GM19395 (cell line): ENCODE results near the gene VGLL2.
"Not testable (repeated sequence)": the region's sequence is repeated elsewhere in the genome, so short reads cannot be mapped to it uniquely, and the experiment has no call there.

ENCODE experiments used
- ATAC-seq: cut with Tn5 transposase; IDR thresholded peaks from one replicate; pipeline ENCODE4 v1.9.1; 2021; ENCODE audit warnings: mild to moderate bottlenecking, moderate library complexity; ENCODE audit not compliant: unreplicated experiment

Gene VGLL2

GRCh38 chr6:117265410-117266256 is at the start of gene VGLL2:
Gene VGLL2, plus strand, starts transcription at chr6:117265558. Its CDS starts 206 bp downstream, at chr6:117265764.
- ATAC-seq = peak; percentile 44

GRCh38 chr6:117222861-117223260 is 42.5 kb upstream of the VGLL2 start:
- no peak for ATAC-seq

GRCh38 chr6:117226778-117227177 is 38.6 kb upstream of the VGLL2 start:
- ATAC-seq = no peak

- no peak for ATAC-seq
Measured at GRCh38 chr6:117227245-117227962, 38.0 kb upstream of the VGLL2 start.

GRCh38 chr6:117228202-117228601 is 37.2 kb upstream of the VGLL2 start:
- ATAC-seq = no peak

GRCh38 chr6:117229870-117230269 is 35.5 kb upstream of the VGLL2 start:
- ATAC-seq = no peak

- ATAC-seq = no peak
Measured at GRCh38 chr6:117231466-117231865, 33.9 kb upstream of the VGLL2 start.

GRCh38 chr6:117232196-117232595 is 33.2 kb upstream of the VGLL2 start:
- ATAC-seq = no peak

- no peak for ATAC-seq
Measured at GRCh38 chr6:117233145-117233544, 32.2 kb upstream of the VGLL2 start.

- no peak for ATAC-seq
Measured at GRCh38 chr6:117237561-117237960, 27.8 kb upstream of the VGLL2 start.

- ATAC-seq = not testable (repeated sequence)
Measured at GRCh38 chr6:117244571-117244970, 20.8 kb upstream of the VGLL2 start.

GRCh38 chr6:117244979-117245378 is 20.4 kb upstream of the VGLL2 start:
- not testable (repeated sequence) for ATAC-seq

GRCh38 chr6:117253785-117254184 is 11.6 kb upstream of the VGLL2 start:
- no peak for ATAC-seq

GRCh38 chr6:117262799-117263198 is 2.6 kb upstream of the VGLL2 start:
- no peak for ATAC-seq

GRCh38 chr6:117263353-117263927 is 1.9 kb upstream of the VGLL2 start:
- no peak for ATAC-seq

- peak; percentile 7 for ATAC-seq
Measured at GRCh38 chr6:117264369-117264691, 1.0 kb upstream of the VGLL2 start.

- peak; percentile 53 for ATAC-seq
Measured at GRCh38 chr6:117264692-117265409, 507 bp upstream of the VGLL2 start.

GRCh38 chr6:117266257-117267053 is 1.1 kb downstream of the VGLL2 start:
- no peak for ATAC-seq

GRCh38 chr6:117267054-117267347 is 1.6 kb downstream of the VGLL2 start:
- no peak for ATAC-seq

- ATAC-seq = no peak
Measured at GRCh38 chr6:117267766-117268534, 2.6 kb downstream of the VGLL2 start.
